Fibroblast of lung (primary cell): Measurements from ENCODE around the gene RAI1. TPM values are rescaled to one million over a fixed set of nuclear protein-coding genes. Genes with fewer than 3 reads are reported as not detected.
A peak's percentile ranks its signal among the peaks of the same experiment; 100 is the strongest.

Source experiments
- DNase-seq, 2 donors: peaks; one replicate each; pipeline versions ENCODE4 v3.0.0 to v3.0.0-alpha.2; 2010; ENCODE audit warnings: low read depth in 2 of 2
- H2AFZ ChIP-seq: 2 replicates; pipeline ENCODE4 v1.5.1; 2012; ENCODE audit warnings: low read length, control low read depth, inconsistent platforms
- H3K27ac ChIP-seq: 2 replicates; pipeline ENCODE4 v1.5.1; 2011; ENCODE audit warnings: low read length, control low read depth; ENCODE audit not compliant: insufficient read depth
- H3K27me3 ChIP-seq: 2 replicates; pipeline ENCODE4 v1.5.1; 2011; ENCODE audit warnings: mild to moderate bottlenecking, low read length; ENCODE audit not compliant: control insufficient read depth, insufficient read depth
- H3K36me3 ChIP-seq: 2 replicates; pipeline ENCODE4 v1.5.1; 2011; ENCODE audit warnings: low read length; ENCODE audit not compliant: control insufficient read depth, insufficient read depth
- H3K4me1 ChIP-seq: 2 replicates; pipeline ENCODE4 v1.5.1; 2011; ENCODE audit warnings: low read length; ENCODE audit not compliant: control insufficient read depth, insufficient read depth; ENCODE audit errors: extremely low read depth
- H3K4me2 ChIP-seq: 2 replicates; pipeline ENCODE4 v1.5.1; 2011; ENCODE audit warnings: low read length, control low read depth; ENCODE audit not compliant: insufficient read depth; ENCODE audit errors: extremely low read depth
- H3K4me3 ChIP-seq, 4 experiments: fragments of 200-600 bp in 1 of 4; sonication (generic) in 1 of 4; replicated peaks in 1 of 4; 2 replicates each; pipeline ENCODE4 v1.5.1; 2011 to 2016; ENCODE audit warnings: low read length in 4 of 4, low read depth in 3 of 4, mild to moderate bottlenecking in 3 of 4, control low read depth in 2 of 4, inconsistent platforms in 1 of 4, mixed read lengths in 1 of 4; ENCODE audit not compliant: insufficient read depth in 1 of 4; ENCODE audit errors: control extremely low read depth in 1 of 4
- H3K79me2 ChIP-seq: 2 replicates; pipeline ENCODE4 v1.5.1; 2012; ENCODE audit warnings: mild to moderate bottlenecking, low read length, inconsistent platforms; ENCODE audit not compliant: control insufficient read depth, insufficient read depth
- H3K9ac ChIP-seq: 2 replicates; pipeline ENCODE4 v1.5.1; 2011; ENCODE audit warnings: mild to moderate bottlenecking, low read length, control low read depth; ENCODE audit not compliant: insufficient read depth
- H3K9me3 ChIP-seq: 2 replicates; pipeline ENCODE4 v1.5.1; 2012; ENCODE audit warnings: low read depth, low read length; ENCODE audit not compliant: control insufficient read depth, insufficient read depth
- H4K20me1 ChIP-seq: 2 replicates; pipeline ENCODE4 v1.5.1; 2011; ENCODE audit warnings: low read length; ENCODE audit not compliant: control insufficient read depth, insufficient read depth; ENCODE audit errors: extremely low read depth
- EZH2 ChIP-seq: IDR thresholded peaks from 2 replicates; pipeline ENCODE4 v1.5.1; 2012; ENCODE audit warnings: low read length, control low read depth, mild to moderate bottlenecking; ENCODE audit errors: missing control alignments
- polyA plus RNA-seq, 2 donors: library from polyadenylated mRNA; depleted of rRNA in 1 of 2; stranded (reverse) in 1 of 2; unstranded in 1 of 2; fragments of >200 nt; gene quantifications; 2 replicates each; pipeline ENCODE4 v1.2.1, GENCODE V29; 2011 to 2012; ENCODE audit warnings: missing spikeins in 1 of 2
- total RNA-seq: library from RNA; depleted of rRNA; stranded (reverse); fragments of >200 nt; gene quantifications from 2 replicates; pipeline ENCODE4 v1.2.1, GENCODE V29; 2014
- TF ChIP-seq, protein P1 (sequence below), 2 donors: IDR thresholded peaks in 1 of 2; conservative IDR thresholded peaks in 1 of 2; 1 replicate in 1 of 2; 2 replicates in 1 of 2; pipeline ENCODE4 v1.5.1; 2011 to 2012; ENCODE audit warnings: low read length in 2 of 2, control low read depth in 1 of 2, inconsistent platforms in 1 of 2, low read depth in 1 of 2, mild to moderate bottlenecking in 1 of 2

The RAI1 gene
- total and polyA plus RNA-seq, 2 donors (not counting 1 experiment from before 2014, with no cell fraction given) = 2.1 to 6.6 TPM

DNA sequence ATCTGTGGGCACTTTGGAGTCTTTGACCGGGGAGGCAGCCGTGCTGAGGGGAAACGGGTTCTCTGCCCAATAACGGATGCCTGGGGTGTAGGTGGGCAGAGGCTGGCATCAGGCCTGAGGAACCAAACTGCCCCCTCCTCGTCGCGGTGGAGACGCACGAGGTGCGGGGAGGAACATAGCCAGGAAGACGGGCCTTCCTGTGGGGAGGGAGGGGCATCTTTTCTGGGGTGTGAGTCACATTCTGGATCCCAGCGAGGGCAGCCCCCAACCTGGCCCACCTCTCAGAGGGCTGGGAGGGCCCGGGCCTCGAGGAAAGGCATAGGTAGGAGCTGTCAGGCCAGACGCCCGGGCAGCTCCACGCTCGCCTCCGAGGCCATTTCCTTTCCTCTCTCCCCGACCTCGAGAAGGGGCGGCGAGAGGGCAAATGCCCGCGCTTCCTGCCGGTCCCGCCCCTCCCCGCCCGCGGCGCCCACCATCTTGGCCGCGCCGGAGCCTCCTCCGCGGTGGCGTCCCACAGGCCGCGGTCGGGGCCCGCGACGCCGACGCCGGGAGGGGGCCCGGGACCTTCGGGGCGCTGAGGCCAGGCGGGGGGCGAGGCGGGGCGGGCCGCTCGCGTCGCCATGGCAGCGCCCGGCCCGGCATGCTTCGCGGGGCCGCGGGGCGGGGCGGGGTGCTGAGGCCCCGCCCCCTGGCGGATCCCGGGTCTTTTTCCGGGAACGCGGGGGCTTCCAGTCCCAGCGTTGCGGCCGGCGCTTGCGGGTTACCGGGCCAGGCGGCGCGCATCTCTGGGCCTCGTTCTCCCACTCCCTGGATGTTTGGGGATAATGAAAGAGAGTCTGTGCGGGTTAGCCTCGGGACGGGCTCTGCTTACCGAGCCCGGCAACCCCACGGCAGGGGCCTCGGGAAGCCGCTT, 13.2 kb downstream of the RAI1 start:
- Histone ChIP-seq H3K79me2 (peaks cover 87% of the 10 kb centered on the region), H3K4me1 (peaks cover 31% of the 10 kb centered on the region), H3K36me3 (no peaks in the 10 kb centered on the region), H3K27ac (peak overlapping the region; percentile 95), H2AFZ (no peak overlapping the region), H3K4me3 (peak overlapping the region; percentile 57 to 73 (median 64)), H3K9ac (peak overlapping the region; percentile 83), H4K20me1 (no peaks in the 10 kb centered on the region), H3K4me2 (peak overlapping the region; percentile 92), H3K27me3 (no peaks in the 10 kb centered on the region), H3K9me3 (no peaks in the 10 kb centered on the region)
- TF ChIP-seq EZH2 = no peak
- TF ChIP-seq, protein P1, sequence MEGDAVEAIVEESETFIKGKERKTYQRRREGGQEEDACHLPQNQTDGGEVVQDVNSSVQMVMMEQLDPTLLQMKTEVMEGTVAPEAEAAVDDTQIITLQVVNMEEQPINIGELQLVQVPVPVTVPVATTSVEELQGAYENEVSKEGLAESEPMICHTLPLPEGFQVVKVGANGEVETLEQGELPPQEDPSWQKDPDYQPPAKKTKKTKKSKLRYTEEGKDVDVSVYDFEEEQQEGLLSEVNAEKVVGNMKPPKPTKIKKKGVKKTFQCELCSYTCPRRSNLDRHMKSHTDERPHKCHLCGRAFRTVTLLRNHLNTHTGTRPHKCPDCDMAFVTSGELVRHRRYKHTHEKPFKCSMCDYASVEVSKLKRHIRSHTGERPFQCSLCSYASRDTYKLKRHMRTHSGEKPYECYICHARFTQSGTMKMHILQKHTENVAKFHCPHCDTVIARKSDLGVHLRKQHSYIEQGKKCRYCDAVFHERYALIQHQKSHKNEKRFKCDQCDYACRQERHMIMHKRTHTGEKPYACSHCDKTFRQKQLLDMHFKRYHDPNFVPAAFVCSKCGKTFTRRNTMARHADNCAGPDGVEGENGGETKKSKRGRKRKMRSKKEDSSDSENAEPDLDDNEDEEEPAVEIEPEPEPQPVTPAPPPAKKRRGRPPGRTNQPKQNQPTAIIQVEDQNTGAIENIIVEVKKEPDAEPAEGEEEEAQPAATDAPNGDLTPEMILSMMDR (conservative IDR thresholded peaks at IDR 0.05 in 1 of 2, IDR thresholded peaks at IDR 0.05 in 1 of 2; ENCODE audit: low read depth in 1 of 2, low read length in 2 of 2) = no peak
- DNase-seq = peak; percentile 60 to 78

DNA sequence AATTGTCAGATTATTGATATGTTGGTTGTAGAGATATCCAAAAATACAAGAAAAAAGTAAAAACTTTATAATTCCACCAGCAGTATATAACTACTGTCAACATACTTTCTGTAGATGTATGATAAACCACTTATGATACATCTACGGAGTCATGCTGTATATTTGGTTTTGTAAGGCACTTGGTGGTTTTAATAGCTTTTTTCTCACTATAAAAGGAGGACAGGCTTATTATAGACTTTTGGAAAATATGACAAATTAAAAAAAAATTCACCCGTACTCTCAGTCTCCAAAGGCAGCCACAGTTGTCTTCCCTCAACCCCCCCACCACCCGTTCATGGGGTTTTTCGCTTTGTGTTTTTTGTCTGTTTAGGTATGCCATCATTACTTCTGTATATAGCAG, 14.8 kb downstream of the RAI1 start:
- Histone ChIP-seq H3K4me1 (peaks cover 34% of the 10 kb centered on the region), H3K27ac (no peak overlapping the region), H3K4me3 (no peak overlapping the region), H3K36me3 (no peaks in the 10 kb centered on the region), H3K4me2 (no peak overlapping the region), H3K79me2 (peaks cover 87% of the 10 kb centered on the region), H3K9ac (no peak overlapping the region), H3K9me3 (no peaks in the 10 kb centered on the region), H2AFZ (no peak overlapping the region), H3K27me3 (no peaks in the 10 kb centered on the region), H4K20me1 (no peaks in the 10 kb centered on the region)
- TF ChIP-seq, protein P1 (conservative IDR thresholded peaks at IDR 0.05 in 1 of 2, IDR thresholded peaks at IDR 0.05 in 1 of 2; ENCODE audit: low read depth in 1 of 2, low read length in 2 of 2) = no peak
- TF ChIP-seq EZH2 = no peak
- DNase-seq = no peak

DNA sequence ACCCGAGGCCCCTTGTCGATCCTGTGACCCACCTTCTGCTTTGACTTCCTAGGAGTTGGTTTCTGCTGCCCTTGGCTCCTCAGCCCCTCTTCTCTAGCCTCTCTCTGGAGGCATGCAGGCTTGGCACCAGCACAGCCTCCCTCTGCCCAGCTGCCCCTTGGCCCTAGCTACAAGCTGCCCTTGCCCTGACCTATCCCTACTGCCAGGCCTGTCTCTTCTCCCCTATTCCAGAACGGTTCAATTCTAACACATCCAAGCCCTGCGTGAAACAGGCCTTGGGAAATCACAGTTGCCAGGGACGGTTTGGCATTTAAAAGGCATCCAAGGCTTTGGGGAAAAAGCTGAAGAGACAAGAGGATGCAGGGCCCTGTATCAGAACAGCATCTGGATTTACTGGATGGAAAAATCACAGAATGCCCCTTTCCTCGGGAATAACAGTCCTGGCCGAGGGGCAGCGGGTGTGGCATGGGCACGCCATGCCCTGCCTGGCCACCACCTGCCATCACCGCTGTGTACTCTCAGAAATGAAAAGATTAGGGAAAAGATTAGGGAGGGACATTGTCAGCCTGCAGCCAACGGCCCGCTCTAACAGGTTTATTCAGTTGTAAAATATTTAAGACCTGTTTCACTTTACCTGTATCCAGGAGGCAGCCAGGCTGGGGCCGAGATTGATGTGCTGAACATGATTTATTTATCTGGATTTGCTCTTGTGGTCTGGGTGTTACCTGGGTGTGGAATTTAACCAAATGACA, 15.8 kb downstream of the RAI1 start:
- H3K9ac ChIP-seq = no peak overlapping the region
- DNase-seq = no peak
- no peak overlapping the region for H3K4me3 ChIP-seq
- peaks cover 31% of the 10 kb centered on the region for H3K4me1 ChIP-seq
- H2AFZ ChIP-seq = no peak overlapping the region
- H3K9me3 ChIP-seq = no peaks in the 10 kb centered on the region
- H3K79me2 ChIP-seq = peaks cover 87% of the 10 kb centered on the region
- H3K36me3 ChIP-seq = no peaks in the 10 kb centered on the region
- H3K4me2 ChIP-seq = peak overlapping the region; percentile 20
- H3K27ac ChIP-seq = no peak overlapping the region
- no peak for TF ChIP-seq EZH2
- TF ChIP-seq, protein P1 (conservative IDR thresholded peaks at IDR 0.05 in 1 of 2, IDR thresholded peaks at IDR 0.05 in 1 of 2; ENCODE audit: low read depth in 1 of 2, low read length in 2 of 2) = no peak
- H4K20me1 ChIP-seq = no peaks in the 10 kb centered on the region
- no peaks in the 10 kb centered on the region for H3K27me3 ChIP-seq
